Neuronal stem cell (in vitro differentiated cells): ENCODE measurements around the gene MIOS.

Experiments used
- DNase-seq: peaks from one replicate; pipeline ENCODE4 v3.0.0-alpha.2; 2013; ENCODE audit warnings: low spot score
- H2AFZ ChIP-seq: one replicate; pipeline ENCODE4 v1.6.1; 2013; ENCODE audit warnings: mild to moderate bottlenecking, low read length, inconsistent platforms
- H2AK5ac ChIP-seq: 2 replicates; pipeline ENCODE4 v1.6.1; 2013; ENCODE audit warnings: low read depth, mild to moderate bottlenecking, inconsistent platforms, low read length, moderate library complexity, mixed read lengths
- H2BK120ac ChIP-seq: 2 replicates; pipeline ENCODE4 v1.6.1; 2013; ENCODE audit warnings: low read depth, mild to moderate bottlenecking, inconsistent platforms, low read length, moderate library complexity, mixed read lengths
- H2BK12ac ChIP-seq: one replicate; pipeline ENCODE4 v1.6.1; 2013; ENCODE audit warnings: low read length, inconsistent platforms
- H2BK15ac ChIP-seq: 2 replicates; pipeline ENCODE4 v1.6.1; 2013; ENCODE audit warnings: mild to moderate bottlenecking, low read length, inconsistent platforms, mixed read lengths
- H2BK5ac ChIP-seq: one replicate; pipeline ENCODE4 v1.6.1; 2013; ENCODE audit warnings: inconsistent platforms, mild to moderate bottlenecking, low read length, moderate library complexity
- H3K14ac ChIP-seq: one replicate; pipeline ENCODE4 v1.6.1; 2013; ENCODE audit warnings: low read length, inconsistent platforms
- H3K18ac ChIP-seq: 2 replicates; pipeline ENCODE4 v1.6.1; 2013; ENCODE audit warnings: low read length, inconsistent platforms
- H3K23ac ChIP-seq: 2 replicates; pipeline ENCODE4 v1.6.1; 2013; ENCODE audit warnings: low read depth, mild to moderate bottlenecking, mixed read lengths, low read length, inconsistent platforms; ENCODE audit not compliant: poor library complexity
- H3K27ac ChIP-seq: replicated peaks from 3 replicates; pipeline ENCODE4 v1.5.1; 2013; ENCODE audit warnings: low read length, inconsistent platforms
- H3K27me3 ChIP-seq, 3 experiments: 2 replicates each; pipeline ENCODE4 v1.6.1; 2013; ENCODE audit warnings: low read length in 3 of 3, mild to moderate bottlenecking in 2 of 3, inconsistent platforms in 1 of 3, low read depth in 1 of 3, mixed read lengths in 1 of 3, moderate library complexity in 1 of 3; ENCODE audit not compliant: control insufficient read depth in 3 of 3, insufficient read depth in 3 of 3
- H3K36me3 ChIP-seq, 2 donors: replicated peaks in 1 of 2; 2 replicates each; pipeline ENCODE4 v1.6.1; 2013; ENCODE audit warnings: low read length in 2 of 2; ENCODE audit not compliant: control insufficient read depth in 2 of 2, insufficient read depth in 2 of 2
- H3K4ac ChIP-seq: 2 replicates; pipeline ENCODE4 v1.6.1; 2013; ENCODE audit warnings: inconsistent platforms, mild to moderate bottlenecking, low read length, moderate library complexity
- H3K4me1 ChIP-seq, 2 donors: 1 replicate in 1 of 2; 2 replicates in 1 of 2; pipeline ENCODE4 v1.6.1; 2013; ENCODE audit warnings: low read length in 2 of 2, low read depth in 1 of 2; ENCODE audit not compliant: control insufficient read depth in 2 of 2, insufficient read depth in 1 of 2
- H3K4me2 ChIP-seq: one replicate; pipeline ENCODE4 v1.6.1; 2013; ENCODE audit warnings: mild to moderate bottlenecking, low read length, inconsistent platforms; ENCODE audit not compliant: insufficient read depth, poor library complexity, severe bottlenecking
- H3K4me3 ChIP-seq, 2 donors: 2 replicates each; pipeline ENCODE4 v1.5.1; 2013; ENCODE audit warnings: low read length in 2 of 2, mild to moderate bottlenecking in 2 of 2, inconsistent platforms in 1 of 2, moderate library complexity in 1 of 2
- H3K79me1 ChIP-seq: one replicate; pipeline ENCODE4 v1.6.1; 2013; ENCODE audit warnings: low read depth, mild to moderate bottlenecking, inconsistent platforms, low read length, moderate library complexity
- H3K9ac ChIP-seq: one replicate; pipeline ENCODE4 v1.6.1; 2013; ENCODE audit warnings: mild to moderate bottlenecking, low read depth, low read length, inconsistent platforms; ENCODE audit not compliant: poor library complexity
- H3K9me3 ChIP-seq, 2 donors: replicated peaks in 1 of 2; 2 replicates each; pipeline versions ENCODE3 to v1.6.1; 2013; ENCODE audit warnings: low read length in 2 of 2, mild to moderate bottlenecking in 2 of 2, inconsistent platforms in 1 of 2, low read depth in 1 of 2, mixed read lengths in 1 of 2, moderate library complexity in 1 of 2; ENCODE audit not compliant: control insufficient read depth in 2 of 2, insufficient read depth in 1 of 2
- H4K8ac ChIP-seq: one replicate; pipeline ENCODE4 v1.6.1; 2013; ENCODE audit warnings: low read depth, mild to moderate bottlenecking, inconsistent platforms, low read length, moderate library complexity
- H4K91ac ChIP-seq: one replicate; pipeline ENCODE4 v1.6.1; 2013; ENCODE audit warnings: low read length, low read depth, mild to moderate bottlenecking, inconsistent platforms; ENCODE audit not compliant: poor library complexity
- WGBS, 2 donors: extraction: QIAGEN DNeasy Blood & Tissue Kit; methylation state at CpG; one replicate each; pipeline ENCODE4 v1.1.7; 2013; ENCODE audit warnings: missing lambda C conversion rate in 2 of 2, mixed read lengths in 1 of 2; ENCODE audit not compliant: insufficient read length in 2 of 2, insufficient replicate concordance in 1 of 2; ENCODE audit errors: extremely low coverage in 2 of 2; 5-methylcytosine and 5-hydroxymethylcytosine counted together

MIOS gene

GRCh38 chr7:7536396-7537019, 30.2 kb upstream of the MIOS start:
- no peak overlapping the region for H2AK5ac ChIP-seq
- H3K27ac ChIP-seq = no peak overlapping the region
- H2BK5ac ChIP-seq = no peak overlapping the region
- no peak for DNase-seq
- H2BK120ac ChIP-seq = no peak overlapping the region
- no peak overlapping the region for H3K18ac ChIP-seq
- no peak overlapping the region for H3K4ac ChIP-seq
- no peaks in the 10 kb centered on the region for H3K4me1 ChIP-seq
- H3K36me3 ChIP-seq = no peaks in the 10 kb centered on the region
- H4K8ac ChIP-seq = no peak overlapping the region
- no peak overlapping the region for H2BK12ac ChIP-seq
- no peak overlapping the region for H3K4me3 ChIP-seq
- H3K9ac ChIP-seq = no peak overlapping the region
- H3K79me1 ChIP-seq = no peaks in the 10 kb centered on the region
- H3K14ac ChIP-seq = no peak overlapping the region
- H3K4me2 ChIP-seq = no peak overlapping the region
- H2BK15ac ChIP-seq = no peak overlapping the region
- no peak overlapping the region for H2AFZ ChIP-seq
- no peak overlapping the region for H4K91ac ChIP-seq
- no peak overlapping the region for H3K23ac ChIP-seq
- H3K9me3 ChIP-seq = no peaks in the 10 kb centered on the region
- no peaks in the 10 kb centered on the region for H3K27me3 ChIP-seq
- no CpG with 5 or more reads among the region's 5 CpGs for WGBS, 2 donors

- WGBS, 2 donors = no CpG with 5 or more reads among the region's 2 CpGs
- no peak overlapping the region for H2AFZ ChIP-seq
- H3K79me1 ChIP-seq = no peaks in the 10 kb centered on the region
- H2AK5ac ChIP-seq = no peak overlapping the region
- no peak overlapping the region for H3K4ac ChIP-seq
- no peak overlapping the region for H4K8ac ChIP-seq
- no peak overlapping the region for H3K14ac ChIP-seq
- no peak overlapping the region for H3K4me3 ChIP-seq
- H3K18ac ChIP-seq = no peak overlapping the region
- no peak overlapping the region for H3K23ac ChIP-seq
- no peak overlapping the region for H2BK12ac ChIP-seq
- no peak overlapping the region for H2BK120ac ChIP-seq
- no peaks in the 10 kb centered on the region for H3K36me3 ChIP-seq
- H4K91ac ChIP-seq = no peak overlapping the region
- no peak overlapping the region for H3K9ac ChIP-seq
- no peak for DNase-seq
- H3K27ac ChIP-seq = no peak overlapping the region
- no peaks in the 10 kb centered on the region for H3K4me1 ChIP-seq
- no peak overlapping the region for H2BK5ac ChIP-seq
- no peak overlapping the region for H2BK15ac ChIP-seq
- no peaks in the 10 kb centered on the region for H3K27me3 ChIP-seq
- H3K4me2 ChIP-seq = no peak overlapping the region
- no peaks in the 10 kb centered on the region for H3K9me3 ChIP-seq
Measured at GRCh38 chr7:7537711-7538110, 29.0 kb upstream of the MIOS start.

GRCh38 chr7:7539152-7539551, 27.5 kb upstream of the MIOS start:
- H3K9me3 ChIP-seq = no peaks in the 10 kb centered on the region
- no peak overlapping the region for H3K14ac ChIP-seq
- H3K27ac ChIP-seq = no peak overlapping the region
- H3K36me3 ChIP-seq = no peaks in the 10 kb centered on the region
- H3K18ac ChIP-seq = no peak overlapping the region
- no peaks in the 10 kb centered on the region for H3K4me1 ChIP-seq
- no peaks in the 10 kb centered on the region for H3K79me1 ChIP-seq
- no peak overlapping the region for H3K4me2 ChIP-seq
- no CpG with 5 or more reads among the region's 4 CpGs for WGBS, 2 donors
- H4K91ac ChIP-seq = no peak overlapping the region
- no peak overlapping the region for H2BK15ac ChIP-seq
- H2AK5ac ChIP-seq = no peak overlapping the region
- no peak overlapping the region for H4K8ac ChIP-seq
- H3K4me3 ChIP-seq = no peak overlapping the region
- no peak overlapping the region for H3K9ac ChIP-seq
- H2BK5ac ChIP-seq = no peak overlapping the region
- H3K27me3 ChIP-seq = no peaks in the 10 kb centered on the region
- H2AFZ ChIP-seq = no peak overlapping the region
- H3K23ac ChIP-seq = no peak overlapping the region
- H3K4ac ChIP-seq = no peak overlapping the region
- no peak overlapping the region for H2BK12ac ChIP-seq
- no peak overlapping the region for H2BK120ac ChIP-seq
- DNase-seq = no peak

GRCh38 chr7:7539711-7540110, 27.0 kb upstream of the MIOS start:
- Histone ChIP-seq H2BK120ac (no peak overlapping the region), H3K4me1 (no peaks in the 10 kb centered on the region), H3K36me3 (no peaks in the 10 kb centered on the region), H3K4me3 (no peak overlapping the region), H2BK12ac (no peak overlapping the region), H2AK5ac (no peak overlapping the region), H3K18ac (no peak overlapping the region), H2AFZ (no peak overlapping the region), H3K27ac (no peak overlapping the region), H3K23ac (no peak overlapping the region), H3K14ac (no peak overlapping the region), H3K27me3 (no peaks in the 10 kb centered on the region), H4K8ac (no peak overlapping the region), H3K9ac (no peak overlapping the region), H2BK15ac (no peak overlapping the region), H3K9me3 (no peaks in the 10 kb centered on the region), H2BK5ac (no peak overlapping the region), H3K79me1 (no peaks in the 10 kb centered on the region), H3K4ac (no peak overlapping the region), H4K91ac (no peak overlapping the region), H3K4me2 (no peak overlapping the region)
- WGBS, 2 donors = 100% methylated on average over 1 of the region's 4 CpGs; no CpG with 5 or more reads in 1 of the 2 donors
- no peak for DNase-seq
